ENCODE results near the gene RGS14. TPM values are rescaled to one million over a fixed set of nuclear protein-coding genes. Genes with fewer than 3 reads are reported as not detected.
"Not testable (repeated sequence)": the region's sequence is repeated elsewhere in the genome, so short reads cannot be mapped to it uniquely, and the experiment has no call there.

RGS14 gene
- total RNA-seq, 1 donor from 2014 or later, result 3.9 TPM

DNA sequence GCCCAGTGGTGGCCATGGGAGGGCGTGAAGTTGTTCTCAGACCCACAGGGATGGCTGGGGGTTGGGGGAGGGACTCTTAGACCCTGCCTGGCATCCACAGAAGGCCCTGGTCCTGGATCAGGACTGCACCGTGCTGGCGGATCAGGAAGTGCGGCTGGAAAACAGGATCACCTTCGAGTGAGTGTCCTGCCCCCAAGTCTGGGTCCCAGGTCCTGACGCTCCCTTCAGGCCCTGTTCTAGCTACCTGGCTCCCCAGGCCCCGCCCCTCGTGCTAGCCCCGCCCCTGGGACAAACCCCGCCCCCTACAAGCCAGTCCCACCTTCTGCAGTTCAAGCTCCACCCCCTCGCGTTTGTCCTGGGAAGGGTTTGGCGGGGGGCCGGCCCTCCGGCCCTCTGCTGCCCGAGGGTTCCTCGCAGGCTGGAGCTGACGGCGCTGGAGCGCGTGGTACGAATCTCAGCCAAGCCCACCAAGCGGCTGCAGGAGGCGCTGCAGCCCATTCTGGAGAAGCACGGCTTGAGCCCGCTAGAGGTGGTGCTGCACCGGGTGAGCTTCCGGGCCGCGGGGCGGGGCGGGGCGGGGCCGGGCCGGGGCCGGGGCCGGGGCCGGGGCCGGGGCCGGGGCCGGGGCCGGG lies 12.9 kb downstream of the RGS14 start:
- ATAC-seq (peak; percentile 55), DNase-seq (ENCODE audit: missing footprints) (peak; percentile 81)
- intact Hi-C loops (cut with DNase I), result no loop called here

DNA sequence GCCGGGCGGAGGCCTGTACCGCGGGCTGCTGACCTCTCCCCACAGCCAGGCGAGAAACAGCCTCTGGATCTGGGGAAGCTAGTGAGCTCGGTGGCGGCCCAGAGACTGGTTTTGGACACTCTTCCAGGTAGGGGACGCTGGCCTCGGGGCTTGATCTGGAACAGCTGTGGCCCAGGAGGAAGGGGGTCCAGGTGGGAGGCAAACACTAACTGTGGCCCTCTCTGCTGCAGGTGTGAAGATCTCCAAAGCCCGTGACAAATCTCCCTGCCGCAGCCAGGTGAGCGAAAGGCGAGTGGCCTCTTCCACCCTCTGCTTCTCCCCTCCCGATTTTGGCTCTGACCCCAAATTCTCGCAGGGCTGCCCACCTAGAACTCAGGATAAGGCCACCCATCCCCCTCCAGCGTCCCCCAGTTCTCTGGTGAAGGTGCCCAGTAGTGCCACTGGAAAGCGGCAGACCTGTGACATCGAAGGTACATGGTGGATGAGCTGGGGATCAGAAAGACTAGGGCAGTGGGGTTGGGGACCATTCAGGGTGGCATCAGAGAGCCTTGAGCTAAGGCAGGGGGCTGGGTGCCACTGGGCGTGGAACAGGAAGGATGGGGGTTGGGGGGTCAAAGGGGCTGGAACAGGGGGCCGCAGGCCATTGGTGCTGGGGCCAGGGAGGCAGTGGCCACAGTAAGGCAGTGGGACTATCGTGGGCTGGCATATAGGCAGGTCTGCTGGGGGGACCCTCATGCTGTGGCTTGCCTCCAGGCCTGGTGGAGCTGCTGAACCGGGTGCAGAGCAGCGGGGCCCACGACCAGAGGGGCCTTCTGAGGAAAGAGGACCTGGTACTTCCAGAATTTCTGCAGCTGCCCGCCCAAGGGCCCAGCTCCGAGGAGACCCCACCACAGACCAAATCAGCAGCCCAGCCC lies 13.7 kb downstream of the RGS14 start:
- intact Hi-C loops (cut with DNase I), result no loop called here
- DNase-seq (ENCODE audit: missing footprints) (no peak), ATAC-seq (no peak)

DNA sequence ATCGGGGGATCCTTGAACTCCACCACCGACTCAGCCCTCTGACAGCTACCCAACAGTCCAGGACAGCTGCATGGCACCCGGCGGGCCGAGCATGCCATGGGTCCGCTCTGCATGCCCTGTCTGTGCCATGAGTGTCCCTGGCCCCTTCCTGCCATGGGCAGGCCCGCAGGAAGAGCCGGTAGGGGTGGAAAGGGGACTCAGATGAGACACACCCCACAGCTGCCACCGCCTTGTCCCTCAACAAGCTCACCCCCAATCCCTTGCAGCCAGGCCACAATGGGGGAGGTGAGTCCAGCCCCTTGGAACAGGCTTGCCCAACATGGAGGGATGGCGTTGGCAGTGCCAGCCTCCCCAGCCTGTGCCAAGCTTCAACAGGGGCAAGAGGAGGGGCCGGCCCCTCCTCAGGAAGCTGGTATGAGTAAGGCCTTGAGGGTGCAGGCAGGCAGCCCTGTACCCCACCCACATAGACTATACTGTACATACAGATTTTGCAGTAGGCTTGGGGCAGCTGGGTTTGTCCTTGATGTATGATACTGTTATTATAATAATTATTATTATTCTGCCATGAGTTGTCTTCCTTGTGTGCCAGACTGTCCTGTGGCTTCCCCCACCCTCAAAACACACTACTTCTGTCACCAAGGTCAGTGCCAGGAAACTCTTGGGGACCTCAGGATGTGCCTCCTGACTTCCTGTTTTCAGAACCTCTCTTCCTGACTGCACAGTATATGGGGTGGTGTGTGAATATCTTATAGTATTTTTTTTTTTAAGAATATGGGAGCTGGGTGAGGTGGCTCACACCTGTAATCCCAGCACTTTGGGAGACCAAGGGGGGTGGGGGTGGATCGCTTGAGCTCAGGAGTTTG lies 14.5 kb downstream of the RGS14 start:
- intact Hi-C loops (cut with DNase I), result no loop called here
- DNase-seq (ENCODE audit: missing footprints) (no peak), ATAC-seq (no peak)

DNA sequence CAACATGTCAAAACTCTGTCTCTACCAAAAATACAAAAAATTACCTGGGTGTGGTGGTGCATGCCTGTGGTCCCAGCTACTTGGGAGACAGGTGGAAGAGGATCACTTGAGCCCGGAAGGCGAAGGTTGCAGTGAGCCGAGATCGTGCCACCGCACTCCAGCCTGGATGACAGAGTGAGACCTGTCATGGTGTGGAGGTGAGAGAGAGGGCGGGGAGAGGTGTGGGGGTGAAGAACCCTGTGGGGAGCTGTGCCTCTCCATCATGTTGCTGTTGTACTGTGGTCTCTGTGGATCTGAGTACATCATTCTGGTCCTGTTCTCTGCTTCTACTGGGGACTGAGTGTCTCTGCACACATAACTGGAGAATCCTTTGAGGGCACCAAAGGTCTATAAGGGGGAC lies 15.2 kb downstream of the RGS14 start:
- intact Hi-C loops (cut with DNase I), result no loop called here
- ATAC-seq (no peak), DNase-seq (ENCODE audit: missing footprints) (no peak)

DNA sequence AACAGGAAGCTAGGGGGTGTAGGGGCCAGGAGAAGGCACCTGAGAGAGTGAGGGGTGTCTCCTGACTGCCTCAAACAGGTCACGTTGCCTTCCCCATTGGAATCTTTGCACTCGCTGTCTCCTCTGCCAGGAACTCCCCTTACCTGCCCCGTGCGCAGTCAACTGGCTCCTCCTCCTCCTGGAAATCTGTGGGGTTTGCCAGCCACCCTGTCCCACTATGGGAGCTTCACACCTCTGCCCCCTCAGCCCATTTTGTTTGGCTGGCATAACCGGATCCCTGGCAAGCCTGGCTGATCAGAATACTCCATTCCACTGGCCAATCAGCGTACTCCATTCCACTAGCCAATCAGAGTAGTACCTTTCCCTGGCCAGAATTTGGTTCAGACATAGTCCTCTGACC lies 16.1 kb downstream of the RGS14 start:
- ATAC-seq (no peak), DNase-seq (ENCODE audit: missing footprints) (no peak)
- intact Hi-C loops (cut with DNase I), result no loop called here

DNA sequence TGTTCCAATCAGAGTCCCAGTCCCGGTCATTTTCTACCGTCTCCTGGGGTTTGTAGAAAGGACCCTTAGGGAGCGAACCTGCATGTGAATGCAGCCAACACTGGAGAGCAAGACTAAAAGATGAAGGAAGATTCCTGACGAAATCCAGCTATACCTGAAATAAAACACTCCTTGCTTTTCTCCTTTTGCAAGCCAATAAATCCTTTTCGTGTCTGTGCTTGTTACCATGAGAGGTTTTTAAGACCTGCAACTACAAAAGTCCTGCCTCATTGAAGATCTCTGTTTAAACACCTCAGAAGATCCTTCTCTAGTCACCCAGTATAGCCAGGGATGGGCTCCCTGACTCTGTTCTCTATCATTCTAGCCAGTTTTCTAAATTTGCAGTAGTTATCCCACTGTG lies 16.5 kb downstream of the RGS14 start:
- DNase-seq (ENCODE audit: missing footprints) (no peak), ATAC-seq (no peak)
- intact Hi-C loops (cut with DNase I), result no loop called here

DNA sequence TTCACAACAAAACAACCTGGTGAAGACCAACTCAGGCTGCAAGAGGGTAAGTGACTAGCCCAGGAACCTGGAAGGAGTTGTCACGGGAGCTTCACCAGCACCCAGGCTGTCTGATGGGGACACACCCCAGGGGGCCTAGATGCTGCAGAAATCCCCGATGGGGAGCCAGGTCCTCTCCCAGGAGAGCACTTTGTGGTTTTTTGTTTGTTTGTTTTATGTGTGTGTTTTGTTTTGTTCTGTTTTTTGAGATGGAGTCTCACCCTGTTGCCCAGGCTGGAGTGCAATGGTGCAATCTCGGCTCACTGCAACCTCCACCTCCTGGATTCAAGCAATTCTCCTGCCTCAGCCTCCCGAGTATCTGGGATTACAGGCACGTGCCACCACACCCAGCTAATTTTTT lies 17.8 kb downstream of the RGS14 start:
- DNase-seq (ENCODE audit: missing footprints); ATAC-seq; intact Hi-C loops (cut with DNase I): not testable (repeated sequence)

DNA sequence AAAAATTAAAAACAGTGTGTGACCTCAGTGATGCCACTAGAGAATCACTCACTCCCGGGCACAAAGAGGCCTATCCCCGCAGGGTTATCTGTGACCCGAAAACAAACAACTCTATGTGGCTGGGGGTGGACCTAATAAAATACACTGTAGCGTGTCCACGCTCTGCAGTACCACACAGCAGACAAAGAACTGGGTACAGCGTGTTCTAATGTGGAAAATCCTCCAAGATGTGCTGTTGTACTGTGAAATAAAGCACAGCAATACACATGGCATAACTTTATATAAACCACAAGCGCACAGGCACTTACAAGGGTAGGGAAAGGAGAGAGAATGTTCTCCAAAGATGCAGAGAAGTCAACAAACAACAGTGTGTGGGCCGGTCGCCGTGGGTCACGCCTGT lies 18.4 kb downstream of the RGS14 start:
- ATAC-seq (no peak), DNase-seq (ENCODE audit: missing footprints) (no peak)
- intact Hi-C loops (cut with DNase I), result no loop called here

DNA sequence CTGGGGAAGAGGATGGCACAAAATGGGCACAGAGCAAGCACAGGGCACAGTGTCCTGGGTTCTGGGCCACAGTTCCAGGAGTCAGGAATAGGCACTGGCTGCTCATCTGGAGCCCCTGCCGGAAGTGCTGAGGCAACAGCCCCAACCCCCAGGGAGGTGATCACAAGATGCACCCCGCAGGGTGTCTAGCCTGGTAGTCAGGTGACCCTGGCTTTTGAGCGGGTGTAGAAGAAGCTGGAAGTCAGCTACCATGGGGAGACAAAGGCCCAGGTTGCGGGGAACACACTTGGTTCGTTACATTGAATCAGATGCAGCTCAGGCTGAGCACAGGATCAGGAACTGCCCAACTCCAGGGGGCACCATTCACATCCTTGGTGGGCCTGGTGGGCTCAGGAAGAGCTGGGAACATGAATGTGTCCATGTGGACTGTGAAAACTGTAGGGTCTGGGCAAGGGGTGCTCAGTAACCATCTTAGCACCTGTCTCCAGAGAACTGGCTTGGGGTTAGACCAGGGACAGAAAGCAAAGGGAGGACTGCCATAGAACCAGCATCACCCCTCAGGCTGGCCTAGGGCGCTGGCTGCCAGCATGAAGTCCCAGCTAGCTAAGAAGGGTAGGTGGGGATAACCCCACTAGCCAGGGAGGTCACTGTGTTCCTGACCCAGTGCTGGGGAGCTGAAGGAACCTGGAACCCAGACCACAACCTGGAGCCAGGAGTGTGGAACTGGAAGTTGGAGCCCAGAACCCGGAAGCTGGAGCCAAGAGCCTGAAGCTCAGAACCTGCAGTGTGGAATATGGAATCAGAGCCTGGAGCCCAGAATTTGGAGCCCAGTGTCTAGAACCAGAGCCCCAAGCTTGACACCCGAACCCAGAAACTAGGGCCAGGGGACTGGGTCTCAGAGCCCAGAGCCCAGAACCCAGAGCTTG lies 20.4 kb downstream of the RGS14 start:
- intact Hi-C loops (cut with DNase I), result no loop called here
- no peak for ATAC-seq
- no peak for DNase-seq (ENCODE audit: missing footprints)

DNA sequence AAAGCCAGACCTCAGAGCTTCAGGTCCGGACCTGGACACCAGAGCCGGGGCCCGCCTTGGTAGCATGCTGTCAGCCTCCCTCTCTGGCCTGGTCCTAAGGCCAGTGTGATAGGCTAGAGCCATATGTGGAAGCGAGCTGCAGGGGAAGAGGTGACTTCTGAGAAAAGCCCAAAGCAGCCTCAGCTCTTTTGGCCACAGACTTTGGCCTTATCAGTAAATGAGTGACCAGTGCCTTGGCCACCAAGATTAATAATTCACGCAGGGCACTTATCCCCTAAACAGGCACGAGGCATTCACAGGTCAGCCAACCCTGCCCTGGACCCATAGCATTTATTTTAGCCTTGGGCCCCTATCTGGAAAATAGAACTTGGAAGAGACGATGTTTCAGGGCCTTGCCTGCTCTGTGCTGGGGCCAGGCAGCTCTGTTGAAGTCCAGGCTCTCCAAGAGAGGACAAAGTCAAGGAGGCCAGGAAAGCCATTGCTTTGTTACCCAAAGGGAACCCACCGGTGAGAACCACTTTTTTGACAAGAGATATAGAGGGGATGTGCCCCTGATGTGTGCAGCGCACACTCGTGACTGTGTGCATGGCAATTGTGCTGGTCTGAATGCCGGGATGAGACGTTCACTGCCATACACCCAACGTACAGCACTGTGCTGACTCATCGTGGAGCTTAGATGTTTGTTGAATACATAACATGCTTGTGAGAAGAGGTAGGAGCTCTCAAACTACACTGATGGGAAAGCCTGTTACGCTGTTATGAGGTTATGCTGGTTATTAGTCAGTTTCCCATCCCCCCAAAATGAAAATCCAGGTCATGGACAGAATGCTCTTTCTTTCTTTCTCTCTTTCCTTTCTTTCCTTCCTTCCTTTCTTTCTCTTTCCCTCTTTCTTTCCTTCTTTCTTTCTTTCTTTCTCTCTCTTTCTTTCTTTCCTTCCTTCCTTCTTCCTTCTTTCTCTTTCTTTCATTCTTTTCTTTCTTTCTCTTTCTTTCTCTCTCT lies 21.5 kb downstream of the RGS14 start:
- ATAC-seq (no peak), DNase-seq (ENCODE audit: missing footprints) (no peak)
- intact Hi-C loops (cut with DNase I), result no loop called here

DNA sequence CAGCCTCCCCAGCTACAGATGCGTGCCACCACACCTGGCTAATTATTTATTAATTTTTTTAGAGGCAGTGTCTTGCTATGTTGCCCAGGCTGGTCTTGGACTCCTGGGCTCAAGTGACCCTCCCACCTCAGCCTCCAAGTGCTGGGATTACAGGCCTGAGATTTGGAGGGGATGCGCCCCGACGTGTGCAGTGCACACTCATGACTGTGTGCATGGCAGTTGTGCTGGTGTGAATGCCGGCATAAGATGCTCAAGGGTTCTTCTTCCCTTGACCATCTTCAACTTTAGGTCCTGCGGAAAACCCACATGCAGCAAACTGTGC lies 23.0 kb downstream of the RGS14 start:
- ATAC-seq, result no peak

DNA sequence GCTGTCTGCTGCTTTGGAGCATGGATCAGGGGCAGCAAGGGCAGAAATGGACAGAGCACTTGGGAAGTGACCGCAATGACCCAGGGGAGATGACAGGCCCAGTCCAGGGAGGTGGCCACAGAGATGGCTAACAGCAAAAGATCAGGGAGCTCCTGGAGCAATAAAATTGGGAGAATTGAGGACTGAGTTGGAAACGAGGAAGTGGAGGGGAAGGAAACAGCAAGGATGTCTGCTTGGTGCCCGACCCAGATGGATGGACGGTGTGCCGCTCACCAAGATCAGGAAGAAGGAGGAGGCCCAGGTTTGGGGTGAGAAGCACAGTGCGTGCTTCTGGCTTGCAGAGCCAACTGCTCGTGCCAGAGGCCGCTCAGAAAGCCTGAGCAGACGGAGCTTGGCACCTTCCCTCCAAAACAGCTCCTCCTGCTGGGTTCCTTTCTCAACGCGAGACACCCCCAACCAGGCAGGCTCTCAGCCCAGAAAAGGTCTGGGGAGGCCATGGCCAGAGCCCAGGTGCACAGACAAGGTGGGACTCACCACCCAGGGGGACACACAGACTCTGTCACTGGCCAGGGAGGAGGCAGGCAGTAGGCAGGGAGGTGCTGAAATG lies 24.8 kb downstream of the RGS14 start:
- DNase-seq (ENCODE audit: missing footprints) (no peak), ATAC-seq (peak; percentile 77)
- intact Hi-C loops (cut with DNase I), result loop anchor here (10.0 kb wide), 1 partner anchor 268 kb away; no protein-coding TSS in a partner anchor

More for the DNA sequence above, 23.0 kb downstream of the RGS14 start:
- no peak for DNase-seq (ENCODE audit: missing footprints)
- intact Hi-C loops (cut with DNase I), result loop anchor here (10.0 kb wide), 1 partner anchor 266 kb away; no protein-coding TSS in a partner anchor

DNA sequence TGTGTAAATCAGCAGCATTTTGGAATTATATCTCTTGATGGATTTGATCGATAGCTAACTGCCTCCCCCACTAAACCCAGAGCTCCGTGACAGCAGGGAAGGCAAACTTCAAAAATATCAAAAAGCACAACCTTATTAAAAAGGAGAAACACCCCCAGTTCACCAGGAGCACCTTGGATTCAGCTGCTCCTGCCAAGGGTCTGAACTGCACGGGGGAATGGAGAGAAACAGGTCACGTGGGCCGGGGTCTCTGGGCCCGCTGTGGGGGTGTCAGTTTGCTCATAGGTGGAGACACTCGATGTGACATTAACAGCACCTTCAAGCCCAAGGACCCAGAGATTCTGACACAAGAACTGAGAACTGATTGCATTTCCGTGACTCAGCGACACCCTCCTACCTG lies 25.5 kb downstream of the RGS14 start:
- ATAC-seq, result no peak
- no peak for DNase-seq (ENCODE audit: missing footprints)
- intact Hi-C loops (cut with DNase I), result loop anchor here (10.0 kb wide), 1 partner anchor 268 kb away; no protein-coding TSS in a partner anchor

DNA sequence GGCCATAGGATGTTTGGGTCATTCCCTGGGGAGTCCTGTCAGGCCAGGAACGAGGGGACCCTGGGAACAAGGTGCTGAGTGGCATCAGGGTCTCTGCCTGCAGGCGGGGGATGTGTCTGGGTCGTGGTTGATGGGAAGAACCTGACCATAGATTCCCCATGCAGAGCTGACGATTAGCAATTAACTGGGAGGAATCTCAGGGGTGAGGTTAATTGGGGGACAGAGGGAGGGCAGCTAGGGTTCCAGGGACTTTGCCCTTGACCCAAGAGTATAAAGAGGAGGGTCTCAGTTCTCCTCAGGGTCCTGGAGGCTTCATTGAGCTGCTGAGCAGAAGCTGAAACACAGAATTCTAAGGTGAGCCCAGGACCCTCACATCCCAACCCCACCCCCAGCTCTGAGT lies 26.4 kb downstream of the RGS14 start, which contains the start of gene SLC34A1:
TSS of gene SLC34A1 (plus strand) at position 301 of the 400 bp plus-strand sequence. CDS start 1,308 bp downstream, outside the sequence.
- ATAC-seq, result no peak
- intact Hi-C loops (cut with DNase I), result loop anchor here (10.0 kb wide), 1 partner anchor 269 kb away; no protein-coding TSS in a partner anchor
- DNase-seq (ENCODE audit: missing footprints), result peak; percentile 33

DNA sequence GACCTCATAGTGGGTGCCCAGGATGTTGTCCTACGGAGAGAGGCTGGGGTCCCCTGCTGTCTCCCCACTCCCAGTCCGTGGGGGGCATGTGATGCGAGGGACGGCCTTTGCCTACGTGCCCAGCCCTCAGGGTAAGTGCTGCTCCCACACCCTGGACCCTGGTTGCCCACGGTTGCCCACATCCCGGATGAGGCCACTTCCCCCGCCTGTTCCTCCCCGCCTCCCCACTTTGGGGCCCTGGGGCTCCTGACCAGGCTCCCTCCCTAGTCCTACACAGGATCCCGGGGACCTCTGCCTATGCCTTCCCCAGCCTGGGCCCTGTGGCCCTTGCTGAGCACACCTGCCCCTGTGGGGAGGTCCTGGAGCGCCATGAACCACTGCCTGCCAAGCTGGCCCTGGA lies 28.0 kb downstream of the RGS14 start:
- intact Hi-C loops (cut with DNase I), result loop anchor here (10.0 kb wide), 1 partner anchor 271 kb away; no protein-coding TSS in a partner anchor
- no peak for ATAC-seq

DNA sequence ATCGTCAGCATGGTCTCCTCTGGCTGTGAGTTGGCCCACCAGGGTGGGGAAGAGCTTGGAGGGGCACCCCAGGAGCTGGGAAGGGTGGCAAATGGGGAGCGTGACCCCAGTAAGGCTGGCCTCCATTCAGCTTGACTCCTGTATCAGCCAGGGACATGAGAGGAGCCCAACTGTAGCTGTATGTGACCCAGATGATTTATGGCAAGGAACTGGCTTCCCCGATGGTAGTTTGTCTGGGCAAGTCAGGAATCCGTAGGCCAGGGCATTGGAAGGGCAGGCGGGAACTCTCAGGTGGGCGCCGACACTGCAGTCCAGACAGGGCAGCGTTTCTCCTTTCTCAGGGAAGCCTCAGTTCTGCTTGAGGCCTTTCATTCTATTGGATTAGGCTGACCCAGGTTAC lies 28.8 kb downstream of the RGS14 start:
- no peak for DNase-seq (ENCODE audit: missing footprints)
- intact Hi-C loops (cut with DNase I), result loop anchor here (10.0 kb wide), 1 partner anchor 272 kb away; no protein-coding TSS in a partner anchor
- ATAC-seq, result no peak

More for the DNA sequence above, 28.0 kb downstream of the RGS14 start:
- no peak for DNase-seq (ENCODE audit: missing footprints)
